GM21447 (cell line): ENCODE measurements around the gene CAPNS1.
A peak's percentile ranks its signal among the peaks of the same experiment; 100 is the strongest.
"Not testable (repeated sequence)": the region's sequence is repeated elsewhere in the genome, so short reads cannot be mapped to it uniquely, and the experiment has no call there.

Source experiments
- ATAC-seq: cut with Tn5 transposase; IDR thresholded peaks from one replicate; pipeline ENCODE4 v1.9.1; 2021; ENCODE audit not compliant: unreplicated experiment

Gene CAPNS1

GRCh38 chr19:36113894-36114720 lies 25.8 kb upstream of the CAPNS1 start:
- no peak for ATAC-seq

DNA sequence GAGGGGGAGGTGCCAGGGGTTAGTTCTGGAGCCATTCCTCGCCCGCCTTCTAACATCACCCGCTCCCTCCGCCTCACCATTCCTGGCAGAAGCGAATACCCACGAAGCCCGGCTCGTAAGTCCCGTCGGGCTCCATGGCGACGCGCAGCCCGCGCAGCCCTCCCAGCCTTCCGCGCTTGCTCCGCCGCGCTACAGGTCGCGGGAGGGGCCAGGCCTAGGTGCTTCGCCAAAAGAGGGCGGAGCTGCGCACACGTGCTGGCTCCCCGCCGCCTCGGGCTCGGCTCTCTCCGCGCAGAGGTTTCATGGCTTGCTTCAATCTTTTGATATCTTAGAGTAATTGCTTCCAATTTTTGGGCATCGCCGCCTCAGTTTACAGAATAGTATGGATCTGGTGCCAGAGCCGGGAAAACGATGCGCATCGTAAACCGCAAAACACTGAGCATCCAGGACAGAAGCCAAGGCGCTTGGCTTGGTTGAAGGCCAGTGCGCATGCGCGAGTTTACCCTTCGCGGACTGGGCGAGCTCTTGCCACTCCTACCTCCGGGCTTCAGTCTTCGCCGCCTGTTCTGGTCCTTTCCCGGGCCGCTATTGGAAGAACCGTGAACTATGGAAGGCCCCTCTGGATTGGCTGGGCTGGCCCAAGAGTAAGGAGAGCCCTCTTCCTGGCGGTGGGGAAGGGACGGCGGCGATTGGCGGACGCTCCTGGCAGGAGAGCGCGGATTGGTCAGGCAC lies 25.0 kb upstream of the CAPNS1 start, which contains the start of gene POLR2I:
TSS of gene POLR2I (minus strand) at position 155 of the 732 bp plus-strand sequence. CDS start at position 136, 19 bp downstream.
- peak; percentile 74 for ATAC-seq

- peak; percentile 23 for ATAC-seq
Observed at GRCh38 chr19:36115453-36116343, 24.2 kb upstream of the CAPNS1 start, which contains the start of gene TBCB. TSS of gene TBCB (plus strand) at chr19:36115468. CDS start at chr19:36115561, 93 bp downstream.

- no peak for ATAC-seq
Observed at GRCh38 chr19:36116344-36116637, 23.6 kb upstream of the CAPNS1 start.

DNA sequence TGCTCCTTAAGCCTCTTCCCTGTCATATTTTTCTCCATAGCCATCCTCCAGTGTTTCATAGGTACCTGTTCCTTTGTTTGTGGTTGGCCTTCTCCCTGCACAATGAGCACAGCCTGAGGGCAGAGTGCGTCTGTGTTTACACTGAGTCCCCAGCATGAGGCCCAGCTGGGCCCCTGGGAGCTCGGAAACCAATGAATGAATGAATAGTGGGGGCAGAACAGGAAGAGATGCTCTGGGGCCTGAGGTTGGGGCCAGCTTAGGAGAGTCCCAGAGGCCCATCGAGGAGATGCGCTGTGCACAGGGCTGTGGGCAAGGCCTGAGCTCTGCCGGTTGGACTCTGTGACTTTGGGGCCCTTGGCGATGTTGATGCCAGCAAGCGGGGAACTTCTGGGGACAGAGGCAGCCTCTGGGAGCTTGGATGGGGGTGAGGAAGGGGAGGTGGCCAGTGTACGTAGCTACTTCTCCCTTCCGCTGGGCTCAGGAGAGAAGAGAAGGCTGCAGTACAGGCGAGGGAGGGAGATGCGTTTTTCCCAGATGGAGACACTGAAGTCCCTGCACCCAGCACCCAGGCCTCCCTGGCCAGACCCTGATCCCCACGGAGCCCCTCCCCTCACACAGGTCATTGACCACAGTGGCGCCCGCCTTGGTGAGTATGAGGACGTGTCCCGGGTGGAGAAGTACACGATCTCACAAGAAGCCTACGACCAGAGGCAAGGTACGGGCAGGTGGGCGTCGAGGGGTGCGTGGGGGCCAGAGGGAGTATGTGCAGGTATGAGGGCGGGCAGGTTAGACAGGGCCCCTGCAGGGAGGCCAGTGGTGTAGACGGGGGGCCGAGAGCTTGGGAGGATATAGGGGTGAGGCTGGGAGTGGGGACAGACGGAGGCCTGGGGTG lies 19.5 kb upstream of the CAPNS1 start:
- no peak for ATAC-seq

DNA sequence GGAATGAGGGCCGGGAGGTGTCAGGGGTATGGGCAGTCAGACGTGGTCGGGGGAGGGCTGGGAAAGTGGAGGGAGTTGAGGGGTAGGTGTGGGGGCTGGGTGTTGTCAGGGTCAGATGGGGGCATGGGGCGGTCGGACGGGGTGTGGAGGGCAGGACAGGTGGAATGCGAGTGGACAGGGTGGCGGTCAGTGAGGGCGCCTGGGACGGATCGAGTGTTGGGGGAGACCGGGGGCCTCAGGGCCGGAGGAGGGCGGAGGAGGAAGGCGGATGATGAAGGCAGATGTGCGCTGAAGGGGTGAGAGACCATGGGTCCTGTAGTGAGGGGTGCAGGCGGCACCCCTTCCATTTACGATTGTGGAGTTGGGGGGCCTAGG lies 18.9 kb upstream of the CAPNS1 start:
- no peak for ATAC-seq

DNA sequence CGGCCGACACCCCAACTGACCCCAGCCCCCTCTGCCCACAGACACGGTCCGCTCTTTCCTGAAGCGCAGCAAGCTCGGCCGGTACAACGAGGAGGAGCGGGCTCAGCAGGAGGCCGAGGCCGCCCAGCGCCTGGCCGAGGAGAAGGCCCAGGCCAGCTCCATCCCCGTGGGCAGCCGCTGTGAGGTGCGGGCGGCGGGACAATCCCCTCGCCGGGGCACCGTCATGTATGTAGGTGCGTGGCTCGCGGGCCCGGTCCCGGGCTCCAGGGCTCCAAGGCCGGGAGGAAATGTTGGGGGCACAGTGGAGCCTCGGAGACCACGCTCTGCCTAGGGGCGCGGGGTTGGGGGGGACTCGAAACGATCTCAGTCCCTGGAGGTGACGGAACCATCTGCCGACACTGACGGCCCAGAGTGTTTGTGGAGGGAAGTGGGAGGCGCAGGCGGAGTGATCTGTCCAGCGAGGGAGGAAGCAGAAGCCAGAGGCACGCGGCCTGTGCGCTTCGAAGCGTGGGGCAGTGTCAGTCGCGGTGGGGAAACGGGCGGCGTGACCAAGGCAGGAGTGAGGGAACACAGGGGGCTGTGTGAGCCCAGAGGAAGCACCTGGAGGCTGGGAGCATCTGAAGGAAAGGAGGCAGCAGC lies 18.3 kb upstream of the CAPNS1 start:
- no peak for ATAC-seq

DNA sequence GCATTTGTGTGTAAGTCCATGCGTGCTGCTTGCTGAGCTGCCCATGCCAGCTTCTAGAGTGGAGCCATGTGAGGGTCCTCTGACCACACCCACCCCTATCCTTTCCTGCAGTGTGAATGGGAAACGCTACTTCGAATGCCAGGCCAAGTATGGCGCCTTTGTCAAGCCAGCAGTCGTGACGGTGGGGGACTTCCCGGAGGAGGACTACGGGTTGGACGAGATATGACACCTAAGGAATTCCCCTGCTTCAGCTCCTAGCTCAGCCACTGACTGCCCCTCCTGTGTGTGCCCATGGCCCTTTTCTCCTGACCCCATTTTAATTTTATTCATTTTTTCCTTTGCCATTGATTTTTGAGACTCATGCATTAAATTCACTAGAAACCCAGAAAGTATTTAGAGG lies 14.3 kb upstream of the CAPNS1 start:
- ATAC-seq = no peak

GRCh38 chr19:36128392-36128736 lies 11.5 kb upstream of the CAPNS1 start:
- ATAC-seq = peak; percentile 8

DNA sequence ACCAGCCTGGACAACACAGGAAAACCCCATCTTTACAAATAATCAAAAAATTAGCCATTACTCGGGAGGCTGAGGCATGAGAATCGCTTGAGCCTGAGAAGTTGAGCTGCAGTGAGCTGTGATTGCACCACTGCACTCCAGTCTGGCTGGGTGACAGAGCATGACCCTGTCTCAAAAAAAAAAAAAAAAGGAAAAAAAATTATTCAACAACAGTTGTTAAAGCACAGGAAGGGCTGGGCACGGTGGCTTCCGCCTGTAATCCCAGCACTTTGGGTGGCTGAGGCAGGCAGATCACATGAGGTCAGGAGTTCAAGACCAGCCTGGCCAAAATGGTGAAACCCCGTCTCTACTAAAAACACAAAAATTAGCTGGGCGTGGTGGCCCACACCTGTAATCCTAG lies 8.6 kb upstream of the CAPNS1 start:
- not testable (repeated sequence) for ATAC-seq

- not testable (repeated sequence) for ATAC-seq
Observed at GRCh38 chr19:36134867-36135266, 5.0 kb upstream of the CAPNS1 start.

GRCh38 chr19:36136964-36137686 lies 2.7 kb upstream of the CAPNS1 start:
- ATAC-seq = no peak

- no peak for ATAC-seq
Observed at GRCh38 chr19:36139120-36139472, 770 bp upstream of the CAPNS1 start.

DNA sequence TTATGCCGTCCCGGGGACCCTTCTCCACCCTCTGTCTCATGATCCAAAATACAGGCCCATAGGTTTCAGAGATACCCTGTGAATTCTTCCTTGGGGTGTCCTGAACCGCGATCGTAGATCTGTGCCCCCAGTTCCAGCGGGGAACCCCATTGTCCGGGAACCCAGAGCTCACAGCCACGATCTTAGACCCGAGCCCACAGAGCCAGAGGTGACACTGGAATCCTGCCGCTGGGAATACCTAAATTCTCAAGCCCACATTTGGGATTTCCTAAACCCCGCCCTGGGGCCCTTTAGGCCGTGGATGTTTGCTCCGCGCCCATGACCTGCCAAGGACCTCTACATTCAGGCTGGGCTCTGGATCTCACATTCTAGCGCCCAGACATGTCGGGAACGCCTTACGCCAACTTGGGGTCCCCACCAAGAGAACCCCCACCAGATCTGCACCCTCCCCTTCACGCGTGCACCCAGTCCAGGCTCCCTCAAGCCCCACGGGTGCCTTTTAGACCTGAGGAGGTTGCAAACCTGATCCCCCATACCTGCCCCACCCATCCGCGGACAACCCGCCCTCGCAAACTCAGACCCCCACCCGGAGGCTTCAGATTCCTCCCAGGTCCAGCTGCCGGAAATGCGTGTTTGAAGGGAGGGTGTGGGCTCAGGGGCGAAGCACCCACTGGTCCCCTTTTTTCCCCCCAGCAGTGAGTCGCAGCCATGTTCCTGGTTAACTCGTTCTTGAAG lies 605 bp downstream of the CAPNS1 start:
- ATAC-seq = peak; percentile 14

DNA sequence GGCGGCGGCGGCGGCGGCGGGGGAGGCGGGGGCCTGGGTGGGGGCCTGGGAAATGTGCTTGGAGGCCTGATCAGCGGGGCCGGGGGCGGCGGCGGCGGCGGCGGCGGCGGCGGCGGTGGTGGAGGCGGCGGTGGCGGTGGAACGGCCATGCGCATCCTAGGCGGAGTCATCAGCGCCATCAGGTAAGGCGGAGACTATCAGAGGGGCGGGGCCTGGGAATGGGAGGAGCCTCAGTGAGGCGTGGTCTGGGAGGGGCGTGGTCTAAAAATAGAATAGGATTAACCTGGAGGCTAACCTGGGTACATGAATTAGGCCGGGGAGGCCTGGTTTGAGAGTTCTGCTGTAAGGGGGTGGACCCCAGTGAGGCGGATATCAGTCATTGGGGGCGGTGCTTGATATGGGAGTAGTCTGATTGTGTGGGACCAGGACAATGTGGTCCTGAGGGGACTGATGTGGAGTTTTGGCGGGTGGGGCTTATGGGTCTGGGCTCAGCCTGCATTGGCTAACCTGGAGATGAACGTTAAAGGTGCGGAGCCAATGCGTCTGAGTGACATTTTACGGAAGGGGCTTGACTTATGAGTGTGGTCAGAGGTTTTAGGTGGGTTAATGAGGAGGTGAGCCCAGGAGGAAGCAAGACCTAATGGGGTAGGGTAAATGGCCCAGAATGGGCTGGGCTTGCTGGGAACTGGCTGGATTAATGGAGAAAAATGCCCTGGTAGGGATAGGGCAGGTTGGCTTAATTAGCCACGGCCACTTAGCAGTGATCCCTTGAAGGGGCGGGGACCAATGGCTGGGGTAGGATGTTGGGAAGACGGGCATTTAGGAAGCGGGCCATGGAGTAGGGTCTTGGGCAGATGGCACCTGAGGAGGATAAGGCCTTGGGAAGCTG lies 1.4 kb downstream of the CAPNS1 start:
- ATAC-seq = peak; percentile 56

- ATAC-seq = no peak
Observed at GRCh38 chr19:36142046-36142445, 2.2 kb downstream of the CAPNS1 start.

- no peak for ATAC-seq
Observed at GRCh38 chr19:36142496-36142895, 2.6 kb downstream of the CAPNS1 start.

DNA sequence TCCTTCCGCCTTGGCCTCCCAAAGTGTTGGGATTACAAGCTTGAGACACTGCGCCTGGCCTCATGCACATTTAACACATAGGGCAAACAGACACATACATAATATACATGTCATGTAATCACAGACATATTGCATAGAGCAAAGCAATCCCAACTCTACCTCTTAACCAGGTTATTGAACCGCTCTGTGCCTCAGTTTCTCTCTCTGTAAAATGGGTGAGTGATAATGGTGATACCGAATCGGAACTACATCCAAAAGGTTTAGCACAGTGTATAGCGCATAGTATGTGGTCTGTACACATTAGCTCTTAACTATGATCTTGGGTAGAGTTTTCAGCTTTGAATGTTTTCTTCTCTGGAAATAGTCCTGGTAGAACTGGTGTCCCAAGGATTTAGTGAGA lies 4.8 kb downstream of the CAPNS1 start:
- no peak for ATAC-seq
